Raji (cell line): ENCODE results near the gene CHD6.

Experiments used
- POLR2A ChIP-seq: IDR thresholded peaks from 2 replicates; pipeline ENCODE4 v1.6.1; 2011; ENCODE audit warnings: low read depth, low read length, control low read depth; ENCODE audit not compliant: insufficient read depth

The CHD6 gene

GRCh38 chr20:41427833-41428232, 190.3 kb downstream of the CHD6 start:
- no peak for TF ChIP-seq POLR2A

GRCh38 chr20:41426976-41427375, 191.2 kb downstream of the CHD6 start:
- TF ChIP-seq POLR2A: no peak

DNA sequence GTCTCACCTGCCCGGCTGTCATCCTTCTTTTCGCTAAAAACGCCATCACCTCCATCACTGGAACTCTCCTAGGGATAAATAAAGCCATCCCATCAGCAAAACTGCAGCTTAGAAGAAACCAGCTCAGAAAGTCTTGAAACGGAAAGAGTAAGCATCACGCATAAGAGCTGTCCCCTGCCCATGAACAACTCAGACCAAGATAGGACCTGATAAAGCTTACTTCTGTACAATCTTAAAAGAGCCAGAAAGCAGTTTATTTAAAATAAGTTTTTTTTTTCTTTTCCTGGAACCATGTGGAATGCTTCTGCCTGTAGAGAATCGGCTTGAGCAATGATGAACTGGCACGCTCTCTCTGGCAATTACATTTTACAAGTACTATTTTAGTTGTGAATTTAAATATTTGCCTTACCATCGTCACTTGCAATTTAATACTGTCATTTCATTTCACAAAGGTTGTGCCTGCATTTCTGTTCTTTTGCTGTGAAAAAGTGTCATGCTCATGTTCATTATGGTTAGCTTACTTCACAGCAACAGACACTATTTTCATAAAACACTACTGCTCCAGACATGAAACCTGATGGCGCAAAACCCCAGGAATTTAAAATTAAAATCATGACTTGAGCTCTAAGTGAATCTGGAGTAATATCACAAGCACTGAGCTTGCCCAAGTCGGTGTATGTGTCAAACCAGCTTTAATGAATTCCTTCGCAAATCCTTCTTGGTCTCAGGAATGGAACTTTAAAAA, 191.9 kb downstream of the CHD6 start:
- no peak for TF ChIP-seq POLR2A

GRCh38 chr20:41425180-41425884, 192.8 kb downstream of the CHD6 start:
- no peak for TF ChIP-seq POLR2A

DNA sequence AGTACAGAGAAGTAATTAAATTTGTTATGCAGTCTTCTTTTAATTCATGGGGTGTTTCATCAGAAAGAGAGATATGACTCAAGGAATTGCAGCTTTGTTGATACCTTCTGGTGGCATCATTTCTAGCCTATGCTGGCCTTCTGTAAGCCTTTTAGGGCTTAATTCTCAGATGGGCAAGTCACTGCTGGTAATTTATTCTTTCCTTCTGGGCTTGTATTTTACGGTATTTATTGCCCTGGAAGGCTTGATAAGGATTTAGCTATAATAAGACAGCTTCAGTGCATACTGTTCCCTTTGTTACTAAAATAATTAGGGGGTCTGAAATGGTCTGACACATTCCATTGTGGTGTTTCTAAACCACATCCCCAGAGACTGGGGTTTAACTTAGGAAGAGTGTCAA, 193.6 kb downstream of the CHD6 start:
- no peak for TF ChIP-seq POLR2A

- TF ChIP-seq POLR2A: no peak
These were observed 194.2 kb downstream of the CHD6 start for GRCh38 chr20:41424011-41424410.

DNA sequence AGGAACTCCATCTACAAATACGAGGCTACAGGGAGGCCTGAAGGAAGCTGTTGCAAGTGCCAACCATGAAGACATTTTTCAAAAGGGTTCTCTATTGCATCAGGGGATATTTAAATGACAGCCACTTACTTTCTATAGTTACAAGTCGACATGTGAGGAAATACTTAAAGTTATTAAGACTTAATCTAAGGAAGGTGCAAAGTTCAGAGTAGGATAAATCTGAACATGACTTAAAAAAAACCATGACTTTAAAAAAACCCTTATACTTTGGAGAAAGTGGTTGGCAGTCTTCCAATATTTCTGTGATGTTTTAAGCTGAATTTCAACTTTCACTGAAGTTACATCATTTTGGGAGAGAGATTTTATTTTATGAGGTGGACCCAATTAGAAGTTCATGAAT, 195.2 kb downstream of the CHD6 start:
- no peak for TF ChIP-seq POLR2A

DNA sequence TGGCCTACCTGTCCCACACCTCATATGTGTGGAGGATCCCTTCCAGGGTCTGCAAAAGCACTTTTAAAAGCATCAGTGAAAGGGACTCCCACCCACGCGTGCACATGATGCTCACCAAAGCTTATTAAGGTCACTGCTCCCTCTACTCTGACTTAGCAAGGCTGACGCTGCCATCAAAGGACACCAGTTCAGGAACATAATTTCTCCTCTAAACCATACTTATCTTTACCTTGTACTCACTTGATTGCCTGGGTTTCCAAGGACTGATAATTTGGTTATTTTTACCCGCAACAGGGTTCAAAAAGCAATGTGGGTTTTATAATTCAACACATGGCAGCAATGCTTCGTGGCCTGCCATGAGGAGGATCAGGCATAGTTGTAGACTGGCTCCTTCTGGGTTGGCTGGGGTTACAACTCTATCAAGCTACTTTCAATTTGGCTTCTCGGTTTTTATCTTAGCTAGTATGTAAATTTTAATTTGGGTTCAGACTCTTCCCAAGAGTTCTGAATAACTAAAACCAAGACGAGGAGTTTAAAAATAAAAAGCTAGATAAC, 199.4 kb downstream of the CHD6 start:
- TF ChIP-seq POLR2A: no peak

DNA sequence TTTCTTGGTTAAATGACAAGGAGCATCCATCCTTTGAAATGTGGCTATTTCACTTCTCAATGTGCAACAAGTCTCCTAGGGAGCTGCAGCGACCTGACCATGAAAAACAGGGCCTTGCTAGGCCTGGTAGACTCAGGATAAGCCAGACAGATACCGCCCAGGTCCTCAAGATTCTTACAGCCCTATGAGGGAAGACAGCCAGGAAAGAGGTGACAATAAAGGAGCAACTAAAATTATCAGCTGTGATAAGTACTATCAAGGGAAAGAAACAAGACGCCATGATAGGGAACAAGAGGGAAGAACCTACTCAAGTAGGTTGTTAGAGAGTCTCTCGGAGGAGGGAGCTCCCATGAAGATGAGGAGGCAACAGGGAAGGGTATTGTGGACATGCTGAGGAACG, 200.1 kb downstream of the CHD6 start:
- no peak for TF ChIP-seq POLR2A

DNA sequence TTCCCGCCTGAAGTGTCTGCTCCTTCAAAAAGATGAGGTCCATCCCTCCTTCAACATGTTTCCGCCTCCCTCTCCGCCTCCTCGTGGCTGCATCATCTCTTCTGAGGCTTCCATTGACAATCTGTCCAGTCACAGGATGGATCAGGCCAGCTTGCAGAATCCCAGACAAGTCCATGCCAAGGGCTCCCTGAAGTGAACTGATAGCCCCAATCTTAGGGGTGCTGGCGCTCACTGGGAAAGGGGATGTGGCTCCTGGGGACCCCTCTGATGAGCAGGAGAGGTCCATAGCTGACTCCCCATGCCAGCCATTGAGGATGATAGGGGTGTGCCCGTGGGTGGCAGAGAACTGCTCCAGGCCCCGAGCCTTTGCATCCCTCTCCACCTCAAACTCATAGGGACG, 203.0 kb downstream of the CHD6 start:
- TF ChIP-seq POLR2A: no peak

- no peak for TF ChIP-seq POLR2A
These were observed 205.0 kb downstream of the CHD6 start for GRCh38 chr20:41413169-41413568.

GRCh38 chr20:41412324-41413120, 205.7 kb downstream of the CHD6 start:
- TF ChIP-seq POLR2A: no peak

GRCh38 chr20:41411391-41411847, 206.8 kb downstream of the CHD6 start:
- no peak for TF ChIP-seq POLR2A

DNA sequence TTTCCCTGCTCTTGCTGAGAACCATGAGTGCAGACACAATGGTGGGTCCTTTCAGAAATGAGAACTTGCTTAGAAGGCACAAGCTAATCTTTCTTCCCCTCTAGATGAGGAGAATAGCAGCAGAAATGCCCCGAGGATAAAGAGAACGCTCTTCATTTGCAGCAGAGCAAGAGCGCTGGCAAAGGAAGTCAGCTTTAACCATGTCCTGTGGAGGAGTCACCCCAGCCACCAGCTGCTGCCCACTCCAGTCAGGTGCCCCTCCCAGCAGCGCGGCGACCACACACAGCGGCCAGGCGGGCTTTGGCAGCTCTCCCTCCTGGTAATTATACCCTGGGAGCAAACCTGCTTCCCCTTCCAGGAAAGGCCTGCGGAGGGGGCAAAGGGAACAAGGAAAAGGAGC, 209.2 kb downstream of the CHD6 start:
- TF ChIP-seq POLR2A: no peak

DNA sequence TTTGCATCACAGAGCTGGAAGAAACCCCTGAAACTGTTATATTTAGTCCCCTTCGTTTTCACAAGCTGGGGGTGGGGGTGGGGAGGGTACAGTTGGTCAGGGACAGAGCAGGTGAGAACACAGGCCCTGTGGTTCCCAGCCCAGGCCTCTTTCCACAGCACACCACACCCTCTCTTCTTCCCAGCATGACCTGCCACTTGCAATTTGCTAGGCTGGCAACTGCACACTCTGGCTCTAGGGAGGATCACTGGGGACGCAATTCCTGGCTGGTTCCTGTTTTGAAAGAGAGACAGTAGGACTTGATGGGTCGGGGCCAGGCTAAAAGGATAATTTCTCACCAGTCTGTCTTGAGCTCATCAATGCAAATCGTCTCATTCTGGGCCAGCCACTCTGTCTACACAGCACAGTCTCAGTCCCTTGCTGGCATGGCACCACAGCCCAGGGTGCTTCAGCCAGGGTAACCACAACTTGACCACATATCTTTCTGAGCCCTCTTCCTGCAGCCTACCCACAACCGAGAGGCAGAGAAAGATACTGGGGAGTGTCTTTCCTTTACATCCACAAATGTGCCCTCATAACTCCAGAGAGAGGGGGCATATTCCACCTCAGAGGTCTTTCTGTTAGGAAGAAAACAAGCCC, 209.9 kb downstream of the CHD6 start:
- no peak for TF ChIP-seq POLR2A

- no peak for TF ChIP-seq POLR2A
These were observed 210.6 kb downstream of the CHD6 start for GRCh38 chr20:41407607-41408006.
